Stimulated activated CD4-positive, alpha-beta T cell treated with anti-CD3 and anti-CD28 coated beads, Interleukin-15, amount 100 ng/mL, for 48 hours (primary cell): Measurements from ENCODE around the gene LRMDA.

Source experiments
- DNase-seq, 2 donors: peaks; one replicate each; pipeline ENCODE4 v3.0.0-alpha.2; 2020; ENCODE audit warnings: low read depth in 2 of 2

The LRMDA gene

DNA sequence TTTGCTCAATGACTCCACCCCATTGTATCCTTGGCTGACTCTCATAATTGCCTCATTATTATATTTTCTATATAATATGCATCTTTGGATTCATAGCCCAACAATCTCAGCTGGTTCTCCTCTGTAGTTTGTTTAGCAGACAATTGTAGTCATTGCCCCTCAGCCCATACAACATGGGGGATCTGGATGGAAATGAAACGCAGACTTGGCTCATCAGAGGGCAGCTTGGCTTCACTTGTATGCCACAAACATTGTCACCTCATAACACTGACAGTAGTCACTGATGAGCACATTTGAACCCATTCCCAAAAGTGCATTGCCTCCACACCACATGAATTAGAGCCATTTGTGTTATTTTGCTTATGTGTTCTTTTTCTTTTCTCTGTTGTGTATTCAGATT lies 963.8 kb downstream of the LRMDA start:
- no peak for DNase-seq

DNA sequence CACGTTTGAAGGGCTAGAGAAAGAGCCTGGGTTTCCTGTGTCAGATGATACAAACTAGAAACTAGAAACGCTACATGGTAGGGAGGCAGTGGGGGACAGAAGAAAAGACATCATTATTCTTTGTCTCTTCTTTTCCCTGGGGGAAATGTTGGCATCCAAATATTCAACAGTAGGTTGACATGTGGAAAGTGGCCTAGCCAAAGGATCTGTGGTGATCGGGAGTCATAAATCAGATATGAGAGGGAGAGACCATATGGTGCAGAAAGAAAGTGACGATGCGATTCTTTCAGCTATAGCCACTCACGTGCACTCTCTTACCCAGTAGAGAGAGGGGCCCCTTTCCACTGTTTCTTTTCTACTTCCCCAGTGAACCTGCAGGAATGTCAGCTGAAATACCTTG lies 964.7 kb downstream of the LRMDA start:
- DNase-seq = no peak

DNA sequence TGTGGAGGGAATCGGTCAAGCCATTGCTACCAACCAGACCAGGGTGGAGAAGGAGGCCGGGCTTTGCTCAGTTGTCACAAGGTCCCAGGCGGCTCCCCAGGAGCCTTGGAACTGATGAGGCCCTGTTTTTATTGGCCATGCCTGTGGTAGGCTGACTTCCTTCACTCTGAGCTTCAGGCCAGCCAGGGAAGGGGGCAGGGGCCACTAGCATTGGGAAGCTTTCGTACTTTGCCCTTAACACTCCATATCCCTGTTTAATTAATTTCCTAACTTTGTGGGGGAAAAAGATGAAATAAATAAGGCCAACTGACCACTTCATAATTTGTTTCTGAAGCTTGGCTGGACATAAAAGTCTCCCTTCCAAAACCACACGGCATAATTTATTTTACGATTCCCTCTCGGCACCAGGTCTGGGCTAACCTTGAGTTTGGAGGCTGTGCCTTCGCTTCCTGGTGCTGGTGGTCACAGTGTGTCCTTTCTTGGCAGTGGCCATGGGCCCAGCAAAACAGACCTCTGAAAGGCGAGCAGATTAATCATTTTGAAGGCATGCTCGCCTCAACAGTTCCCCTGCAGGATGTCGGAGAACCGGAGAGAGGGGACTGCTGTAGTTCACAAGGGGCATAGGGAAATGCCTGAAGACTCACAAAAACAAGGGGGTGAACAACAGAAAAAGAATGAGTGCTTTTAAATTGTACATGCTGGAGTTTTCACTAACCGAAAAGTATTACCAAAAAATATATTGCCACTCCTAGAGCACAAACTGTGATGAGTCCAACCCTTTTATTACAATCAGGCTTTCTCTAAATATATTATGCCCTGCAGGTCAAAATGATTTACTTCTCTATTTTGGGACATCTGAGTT lies 966.0 kb downstream of the LRMDA start:
- no peak for DNase-seq

DNA sequence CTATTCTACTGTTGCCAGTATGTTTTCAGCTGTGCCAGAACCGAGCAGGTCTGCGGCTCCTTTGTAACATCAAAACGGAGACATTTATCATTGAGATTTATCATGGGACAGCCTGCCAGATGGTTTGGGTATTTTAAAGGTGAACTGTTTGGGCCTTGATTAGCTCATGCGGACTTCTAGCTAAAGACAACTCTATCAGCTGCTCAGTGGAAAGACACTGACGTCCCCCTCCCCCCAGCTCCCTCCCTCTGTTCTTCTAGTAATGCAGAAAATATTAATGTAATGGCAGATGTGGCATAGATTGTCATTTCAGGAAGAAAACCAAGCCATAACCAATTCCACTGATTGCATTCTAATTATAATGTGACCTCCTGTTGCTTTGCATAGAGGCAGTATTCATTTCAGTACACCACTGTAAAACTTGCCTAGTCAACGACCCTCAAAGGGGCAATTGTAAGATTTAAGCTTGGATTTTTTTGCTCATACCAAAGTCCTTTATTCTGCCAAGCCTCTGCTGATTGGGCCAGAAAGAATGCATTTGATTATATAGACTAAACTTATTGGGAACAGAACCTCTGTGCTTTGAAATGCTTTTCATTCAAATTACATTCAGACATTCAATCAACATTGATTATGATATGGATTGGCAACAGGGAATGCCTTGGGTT lies 966.8 kb downstream of the LRMDA start:
- no peak for DNase-seq

DNA sequence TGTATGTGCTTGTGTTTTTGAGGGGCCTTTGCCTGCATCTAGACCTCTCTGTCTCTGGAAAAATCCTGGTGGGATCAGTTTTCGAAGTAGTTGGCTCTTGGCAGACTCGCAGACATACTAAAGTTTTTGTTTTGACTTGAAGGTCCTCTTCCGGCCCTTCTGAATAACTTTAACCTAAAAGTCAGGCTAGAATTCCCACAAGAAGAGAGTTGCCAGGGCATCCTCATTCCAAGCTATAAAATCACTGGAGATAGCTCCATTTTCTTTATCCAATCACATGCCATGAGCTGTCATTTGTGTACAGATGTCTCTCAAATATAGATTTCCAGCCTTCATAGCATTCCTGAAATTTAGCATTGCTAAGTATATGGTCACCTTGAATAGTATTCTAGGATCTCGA lies 967.8 kb downstream of the LRMDA start:
- no peak for DNase-seq

DNA sequence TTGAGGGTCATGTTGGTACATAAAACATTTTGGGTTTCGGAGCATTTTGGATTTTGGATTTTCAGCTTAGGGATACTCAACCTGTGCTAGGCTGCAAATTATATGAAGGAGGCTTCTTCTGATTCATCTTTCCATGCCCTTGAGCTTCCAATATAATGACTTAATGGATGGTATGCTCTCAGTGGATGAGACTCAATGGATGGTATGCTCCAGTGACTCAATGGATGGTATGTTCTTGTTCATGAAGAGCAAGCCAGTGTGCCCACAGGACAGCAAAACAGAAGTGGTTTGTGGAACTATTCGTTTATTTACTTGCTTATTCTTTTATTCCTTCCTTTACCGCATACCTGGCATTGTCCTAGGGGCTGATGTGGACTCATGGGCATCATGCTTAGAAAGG lies 969.6 kb downstream of the LRMDA start:
- no peak for DNase-seq

DNA sequence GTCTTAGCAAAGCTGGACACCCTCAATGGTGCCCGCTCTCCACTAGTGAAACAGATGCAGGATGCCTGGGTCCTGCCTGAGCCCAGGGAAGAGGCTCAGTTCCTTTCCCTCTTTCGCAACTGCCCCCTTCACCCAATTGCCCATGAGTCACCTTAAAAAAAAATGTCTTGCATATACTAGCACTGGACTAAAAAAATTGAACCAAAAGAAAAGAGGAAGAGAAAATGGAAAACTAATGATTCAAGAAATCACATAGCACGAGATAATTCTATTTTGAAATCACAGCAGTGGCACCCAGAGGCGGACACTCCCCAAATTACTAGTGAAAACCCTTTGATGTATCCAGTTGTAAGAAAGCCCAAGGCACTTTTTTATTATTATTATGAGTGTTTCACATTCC lies 972.5 kb downstream of the LRMDA start:
- DNase-seq = no peak

DNA sequence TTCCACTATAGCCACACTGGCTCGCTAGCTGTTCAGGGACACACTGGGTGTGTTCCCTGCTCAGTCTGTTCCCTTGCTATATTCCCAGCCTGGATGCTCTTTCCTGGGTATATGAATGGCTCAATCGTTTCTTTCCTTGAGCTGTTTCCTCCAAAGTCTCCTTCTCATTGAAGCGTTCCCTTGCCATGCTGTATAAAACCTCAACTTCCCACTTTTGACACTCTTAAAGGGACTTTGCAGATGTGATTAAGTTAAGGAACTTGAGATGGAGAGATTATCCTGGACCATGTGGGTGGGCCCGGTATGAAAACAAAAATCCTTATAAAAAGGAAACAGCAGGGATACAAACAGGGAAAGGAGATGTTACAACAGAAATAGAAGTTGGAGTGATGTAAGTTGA lies 973.1 kb downstream of the LRMDA start:
- DNase-seq = no peak

DNA sequence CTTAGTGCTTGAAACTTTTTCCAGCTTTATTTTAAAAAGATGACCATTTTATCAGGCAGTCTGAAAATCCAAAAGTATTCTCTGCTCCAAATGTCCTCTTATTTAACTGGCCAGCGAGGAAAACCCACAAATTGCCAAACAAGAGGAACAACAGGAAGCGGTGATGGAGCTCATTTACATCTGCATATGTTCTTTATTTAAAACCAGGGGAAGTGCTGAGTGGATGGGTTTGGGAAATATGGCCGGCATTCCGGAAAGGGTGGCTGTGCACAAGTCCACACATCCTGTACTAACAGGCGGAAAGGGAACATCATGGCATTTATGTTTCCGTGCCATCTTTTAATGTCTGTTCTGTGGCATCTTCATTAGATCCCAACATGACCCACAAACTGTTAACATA lies 974.5 kb downstream of the LRMDA start:
- DNase-seq = no peak

DNA sequence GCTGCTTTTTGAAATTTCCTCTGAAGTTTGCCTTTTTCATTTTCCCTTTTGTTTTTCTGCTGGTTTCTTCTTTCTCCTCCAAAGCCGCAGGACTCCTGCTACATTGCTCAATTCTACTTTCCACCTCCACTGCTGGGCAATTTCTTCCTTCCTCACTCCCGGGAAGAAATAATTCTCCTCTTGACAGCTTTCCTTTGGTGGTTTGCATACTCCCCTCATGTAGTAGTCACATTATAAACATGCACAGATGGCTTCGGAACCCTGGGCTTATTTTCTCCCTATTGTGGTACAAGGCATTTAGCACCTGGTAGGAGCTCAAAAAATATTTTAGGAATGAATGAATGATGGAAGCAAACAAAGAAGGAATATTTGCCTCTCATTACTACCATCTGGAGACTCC lies 977.2 kb downstream of the LRMDA start:
- no peak for DNase-seq

DNA sequence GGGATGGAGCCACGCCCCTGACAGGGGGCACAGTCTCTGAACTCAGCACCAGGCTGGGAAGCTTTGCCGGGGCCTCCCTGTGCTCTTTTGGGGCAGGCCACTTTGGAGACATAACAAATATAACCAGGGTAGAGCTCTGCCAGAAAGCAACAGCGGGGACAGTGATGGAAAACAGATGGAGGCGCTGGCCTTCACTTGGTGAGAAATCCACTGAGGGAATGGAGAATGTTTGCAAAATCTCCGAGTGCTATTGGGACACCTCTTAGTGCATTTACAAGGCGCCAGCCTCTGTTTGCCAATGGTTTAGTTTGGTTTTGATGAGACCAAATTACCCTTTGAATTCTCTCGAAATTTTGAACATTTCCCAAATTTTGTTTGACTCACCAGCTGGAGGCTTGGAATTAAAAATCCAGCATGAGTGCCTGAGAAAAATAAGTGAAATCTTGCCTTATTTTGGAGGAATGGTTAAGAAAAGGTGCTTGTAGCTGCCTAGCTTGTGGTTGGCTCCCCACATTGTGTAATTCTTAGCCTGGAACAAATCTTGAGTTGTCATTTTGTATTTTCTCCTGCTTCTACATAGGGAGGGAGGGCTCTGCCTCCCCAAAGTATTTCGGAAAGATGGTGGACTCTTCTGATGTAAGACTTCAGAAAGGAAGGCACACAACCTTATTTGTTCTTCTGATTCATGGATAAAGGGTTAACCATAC lies 980.5 kb downstream of the LRMDA start:
- DNase-seq = no peak

DNA sequence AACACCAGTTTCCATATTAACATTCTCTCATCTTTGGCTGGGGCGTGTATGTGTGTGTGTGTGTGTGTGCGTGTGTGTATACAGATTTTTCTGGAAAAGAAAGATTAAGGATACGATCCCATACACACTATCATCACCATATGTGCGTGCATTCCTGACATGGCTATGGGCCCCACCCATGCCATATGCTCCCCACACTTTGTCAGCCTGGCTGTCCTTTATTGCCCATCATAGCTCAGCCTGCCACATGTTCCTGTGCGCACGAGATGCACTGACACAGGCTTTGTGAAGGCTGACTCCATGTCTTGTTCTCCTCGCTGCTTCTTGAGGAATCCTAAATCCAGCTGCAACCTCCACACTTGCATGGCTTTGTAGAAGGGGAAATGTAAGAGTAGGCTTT lies 984.1 kb downstream of the LRMDA start:
- no peak for DNase-seq

DNA sequence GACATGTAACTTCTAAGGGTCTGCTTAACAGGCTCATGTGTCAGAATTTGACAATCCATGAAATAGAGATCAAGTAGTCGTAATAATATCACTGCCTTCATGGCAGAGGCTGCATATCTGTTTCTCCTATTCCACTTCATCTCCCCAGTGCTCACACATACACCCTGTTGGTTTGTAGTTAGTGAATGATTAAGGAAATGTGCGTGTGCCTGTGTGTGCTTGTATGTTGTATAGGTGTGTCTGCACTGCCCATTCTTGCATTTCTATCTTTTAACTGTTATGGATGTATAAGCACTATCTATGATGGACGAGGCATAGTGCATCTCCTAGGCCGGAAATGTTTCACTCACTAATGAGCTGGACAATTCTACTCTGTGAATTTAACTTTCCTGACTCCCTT lies 985.2 kb downstream of the LRMDA start:
- DNase-seq = no peak

DNA sequence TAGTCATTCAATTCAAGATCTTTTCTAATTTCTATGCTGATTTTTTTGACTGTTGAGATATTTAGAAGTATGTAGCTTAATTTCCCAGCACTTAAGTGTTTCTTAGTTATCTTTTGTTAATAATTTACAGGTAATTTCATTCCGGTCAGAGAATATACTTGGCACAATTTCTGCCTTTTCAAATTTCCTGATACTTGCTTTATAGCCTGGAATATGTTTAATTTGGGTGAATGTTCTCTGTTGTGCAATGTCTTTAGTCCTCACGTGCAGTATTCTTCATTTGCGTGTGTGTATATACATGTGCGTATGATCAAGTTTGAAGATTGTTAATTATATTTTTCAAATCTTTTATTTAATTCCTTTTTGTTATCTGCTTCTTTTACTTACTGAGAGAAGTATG lies 989.3 kb downstream of the LRMDA start:
- DNase-seq = no peak

DNA sequence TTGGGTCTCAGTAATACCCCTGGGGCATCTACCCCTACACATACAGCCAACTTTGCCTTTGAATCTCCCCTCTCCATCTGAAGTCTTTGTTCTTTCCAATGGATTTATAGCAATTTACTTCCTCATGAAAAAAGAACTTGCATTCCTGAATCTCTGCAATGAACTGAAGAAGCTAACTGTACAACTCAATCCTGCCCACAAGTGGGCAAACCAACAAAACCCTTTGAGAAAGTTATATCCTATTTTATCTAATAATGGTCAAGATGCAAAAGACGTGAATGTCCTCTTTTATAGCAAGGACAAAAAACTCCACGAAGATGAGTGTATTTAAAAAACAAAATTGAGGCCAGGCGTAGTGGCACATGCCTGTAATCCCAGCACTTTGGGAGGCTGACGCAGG lies 991.3 kb downstream of the LRMDA start:
- no peak for DNase-seq

DNA sequence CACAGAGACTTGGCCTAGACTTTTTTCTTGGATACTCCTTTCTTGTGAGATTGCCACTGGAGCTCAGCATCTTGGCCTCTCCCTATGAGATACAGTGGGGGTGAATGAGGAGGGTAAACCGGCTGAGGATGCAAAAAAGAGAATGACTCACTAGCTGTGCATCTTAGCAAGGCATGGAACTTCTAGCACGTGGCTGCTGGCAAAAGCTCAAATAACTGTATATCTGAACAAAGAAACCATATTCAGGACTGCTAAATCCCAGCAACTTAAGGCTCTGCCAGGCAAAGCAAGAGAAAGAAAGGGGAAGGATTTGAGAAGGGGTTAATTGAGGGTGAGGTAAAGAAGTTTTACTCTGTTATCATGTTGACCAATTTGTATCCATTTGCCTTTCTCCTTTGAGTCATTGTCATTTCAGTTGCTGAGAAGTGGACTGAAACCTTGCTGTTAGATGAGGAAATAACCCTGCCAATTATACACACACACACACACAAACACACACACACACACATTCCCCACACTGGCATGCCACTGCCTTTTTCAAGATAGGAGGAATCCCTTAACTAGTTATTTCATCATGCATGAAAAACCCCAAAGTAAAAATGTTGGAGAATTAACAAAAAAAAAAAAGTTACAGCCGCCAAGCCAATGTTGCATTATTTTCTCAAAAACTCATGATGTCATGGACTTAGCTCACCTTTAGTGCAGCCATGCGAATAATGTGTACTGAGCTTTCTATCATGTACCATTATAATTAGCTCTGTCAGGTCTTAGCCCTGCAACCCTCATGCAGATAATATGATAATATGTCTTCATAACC lies 997.3 kb downstream of the LRMDA start:
- no peak for DNase-seq

DNA sequence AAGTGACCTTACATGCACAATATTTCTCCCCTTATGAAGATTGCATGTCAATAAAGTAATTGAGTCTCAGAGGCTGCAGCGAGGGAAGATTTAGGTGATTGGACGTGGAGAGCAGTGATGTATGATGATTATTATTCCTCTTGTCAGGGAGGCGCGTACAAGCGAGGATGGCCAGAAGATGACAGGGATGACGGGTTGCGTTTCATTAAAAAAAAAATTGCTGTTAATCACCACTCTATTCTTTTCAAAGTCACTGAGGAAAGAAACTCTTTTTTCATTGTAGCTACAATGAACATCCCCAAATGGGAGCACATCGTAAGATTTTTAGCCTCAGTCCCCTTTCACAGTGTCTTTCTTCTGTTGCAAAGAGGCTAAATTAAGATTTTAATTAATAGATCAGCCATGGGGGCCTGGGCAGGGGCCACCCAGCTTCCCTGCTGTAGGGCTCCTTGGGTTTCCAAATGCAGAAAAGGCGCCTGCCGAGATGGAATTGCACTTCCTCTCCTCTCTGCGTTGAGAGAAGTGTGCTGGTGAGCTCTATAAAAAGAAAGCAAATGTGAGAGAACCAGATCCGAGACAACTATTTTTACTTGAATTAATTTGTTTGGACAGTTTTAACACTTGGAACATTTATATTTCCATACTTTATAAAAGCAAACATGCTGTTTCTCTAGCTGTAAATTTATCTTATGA lies 998.1 kb downstream of the LRMDA start:
- DNase-seq = no peak

DNA sequence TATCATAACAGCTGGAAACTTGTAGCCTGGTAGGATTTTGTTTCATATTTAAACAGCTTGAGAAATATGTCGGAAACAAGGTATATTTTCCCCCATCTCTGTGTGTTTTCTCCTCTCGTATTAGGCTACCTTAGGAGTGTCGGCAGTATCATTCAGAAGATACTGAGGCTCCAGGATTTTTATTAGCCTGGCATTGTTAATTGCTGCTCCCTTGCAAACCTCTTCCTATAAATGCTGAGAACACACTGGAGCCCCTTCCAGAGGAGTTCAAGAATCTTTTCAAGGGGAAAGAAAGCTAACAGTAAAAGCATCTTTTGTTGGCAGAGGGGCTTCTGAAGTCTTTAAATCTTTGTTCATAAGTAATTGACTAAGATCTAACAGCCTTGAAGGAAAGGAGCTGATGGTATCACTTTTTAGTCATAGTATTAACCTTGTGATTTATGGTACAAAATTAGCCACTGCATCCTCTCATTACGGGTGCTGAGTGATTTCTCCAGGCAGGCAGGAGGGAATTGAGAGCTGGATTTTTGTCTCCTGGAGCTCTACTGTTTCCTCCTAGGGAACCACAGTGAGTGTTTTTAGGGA lies 998.7 kb downstream of the LRMDA start:
- DNase-seq = no peak

DNA sequence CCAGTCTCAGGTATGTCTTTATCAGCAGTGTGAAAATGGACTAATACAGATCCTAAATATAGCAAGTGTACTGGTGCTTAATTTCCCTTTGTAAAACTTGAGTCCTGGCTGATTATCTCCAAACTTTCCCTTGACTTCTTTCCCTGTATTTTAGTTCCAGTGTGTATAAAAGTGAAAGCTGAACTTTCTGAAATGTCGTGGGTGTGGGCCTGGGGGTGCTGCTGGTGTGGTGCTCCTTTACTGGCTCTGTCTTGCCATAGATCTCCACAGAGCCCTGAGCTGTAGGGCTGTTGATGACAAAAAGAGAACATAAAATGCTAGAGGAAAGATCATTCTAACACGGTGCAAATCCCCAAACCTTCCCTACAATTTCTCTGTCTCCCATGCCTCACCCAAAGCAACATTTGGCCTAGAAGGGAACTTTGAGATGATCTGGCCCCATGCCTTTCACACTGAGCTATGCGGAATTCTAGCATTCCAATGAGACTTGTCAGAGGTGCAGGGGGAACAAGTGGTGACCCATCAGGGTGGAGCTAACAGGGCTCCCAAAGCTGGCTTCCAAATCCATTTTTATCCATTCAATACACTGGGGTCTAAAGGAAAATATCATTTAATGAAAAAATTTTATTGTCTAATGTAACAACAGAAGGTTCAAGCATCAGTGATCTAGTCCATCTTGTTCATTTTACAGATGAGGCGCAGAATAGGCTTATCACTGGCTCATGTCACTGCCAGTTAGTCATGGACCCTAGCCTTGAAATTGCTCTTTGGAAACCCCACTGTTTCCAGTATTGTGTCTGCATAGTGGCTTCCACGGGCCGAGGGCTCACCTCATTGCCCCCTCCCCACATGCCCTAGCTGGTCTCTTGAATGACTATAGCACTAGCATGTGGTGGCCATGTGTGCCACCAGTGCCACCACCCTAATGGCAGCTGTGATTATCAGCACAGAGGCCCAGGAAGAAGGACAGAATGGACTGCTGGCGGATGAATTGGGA lies 1000.9 kb downstream of the LRMDA start:
- no peak for DNase-seq
